Mucosa of stomach (tissue), 1 donor: Measurements from ENCODE around the gene ANKRD63.

Source experiments
- H3K27me3 ChIP-seq: one replicate; pipeline ENCODE4 v1.7.0; 2013; ENCODE audit warnings: mild to moderate bottlenecking, low read length; ENCODE audit not compliant: control insufficient read depth, insufficient read depth
- H3K36me3 ChIP-seq: one replicate; pipeline ENCODE4 v1.7.0; 2013; ENCODE audit warnings: low read length; ENCODE audit not compliant: control insufficient read depth, insufficient read depth
- H3K4me1 ChIP-seq: one replicate; pipeline ENCODE4 v1.7.0; 2013; ENCODE audit warnings: mild to moderate bottlenecking, low read length; ENCODE audit not compliant: control insufficient read depth, insufficient read depth
- H3K4me3 ChIP-seq: one replicate; pipeline ENCODE4 v1.7.0; 2013; ENCODE audit warnings: low read length
- H3K9ac ChIP-seq: one replicate; pipeline ENCODE4 v1.7.0; 2013; ENCODE audit warnings: mild to moderate bottlenecking, low read length, moderate library complexity
- H3K9me3 ChIP-seq: one replicate; pipeline ENCODE4 v1.7.0; 2013; ENCODE audit warnings: mild to moderate bottlenecking, low read length, moderate library complexity; ENCODE audit not compliant: control insufficient read depth
- donor health status: Pancreatic carcinoma.

The ANKRD63 gene

DNA sequence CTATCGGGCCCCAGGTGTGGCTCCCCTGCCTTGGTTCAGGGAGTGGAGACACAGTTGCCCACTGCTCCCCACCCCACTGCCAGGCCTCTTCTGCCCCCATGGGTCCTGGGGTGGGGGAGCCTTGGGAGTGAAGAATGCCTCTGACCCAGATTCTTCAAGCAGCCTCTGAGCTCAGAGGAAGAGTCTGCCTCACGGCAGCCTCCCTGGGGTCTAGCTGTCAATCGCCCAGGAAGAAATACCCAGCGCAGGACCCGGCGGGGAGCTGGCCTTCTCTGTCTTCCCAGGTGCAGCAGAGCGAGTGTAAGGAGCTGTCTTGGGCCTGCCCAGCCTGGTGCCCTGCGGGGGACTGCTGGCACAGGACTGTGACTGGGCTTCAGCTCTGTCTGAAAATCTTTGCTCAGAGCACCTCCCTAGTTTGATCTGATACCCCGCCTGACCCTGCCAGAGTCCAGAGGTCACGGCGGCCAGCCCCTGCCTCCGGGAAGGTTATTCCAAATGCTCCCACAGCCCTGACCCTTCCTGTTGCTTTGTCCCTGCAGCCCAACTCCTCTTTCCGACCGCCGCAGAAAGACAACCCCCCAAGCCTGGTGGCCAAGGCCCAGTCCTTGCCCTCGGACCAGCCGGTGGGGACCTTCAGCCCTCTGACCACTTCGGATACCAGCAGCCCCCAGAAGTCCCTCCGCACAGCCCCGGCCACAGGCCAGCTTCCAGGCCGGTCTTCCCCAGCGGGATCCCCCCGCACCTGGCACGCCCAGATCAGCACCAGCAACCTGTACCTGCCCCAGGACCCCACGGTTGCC, 11.0 kb downstream of the ANKRD63 start:
- Histone ChIP-seq H3K36me3 (no peaks in the 10 kb centered on the region), H3K27me3 (no peaks in the 10 kb centered on the region), H3K9me3 (no peaks in the 10 kb centered on the region), H3K4me3 (no peak overlapping the region), H3K9ac (no peak overlapping the region), H3K4me1 (peaks cover 4% of the 10 kb centered on the region)

GRCh38 chr15:40270246-40270995, 12.4 kb downstream of the ANKRD63 start:
- Histone ChIP-seq H3K9me3 (no peaks in the 10 kb centered on the region), H3K9ac (no peak overlapping the region), H3K27me3 (no peaks in the 10 kb centered on the region), H3K4me1 (peaks cover 11% of the 10 kb centered on the region), H3K36me3 (no peaks in the 10 kb centered on the region), H3K4me3 (no peak overlapping the region)

- H3K36me3 ChIP-seq: no peaks in the 10 kb centered on the region
- H3K9ac ChIP-seq: no peak overlapping the region
- H3K4me3 ChIP-seq: no peak overlapping the region
- no peaks in the 10 kb centered on the region for H3K27me3 ChIP-seq
- no peaks in the 10 kb centered on the region for H3K9me3 ChIP-seq
- peaks cover 11% of the 10 kb centered on the region for H3K4me1 ChIP-seq
These were observed 13.3 kb downstream of the ANKRD63 start for GRCh38 chr15:40269604-40270003.

DNA sequence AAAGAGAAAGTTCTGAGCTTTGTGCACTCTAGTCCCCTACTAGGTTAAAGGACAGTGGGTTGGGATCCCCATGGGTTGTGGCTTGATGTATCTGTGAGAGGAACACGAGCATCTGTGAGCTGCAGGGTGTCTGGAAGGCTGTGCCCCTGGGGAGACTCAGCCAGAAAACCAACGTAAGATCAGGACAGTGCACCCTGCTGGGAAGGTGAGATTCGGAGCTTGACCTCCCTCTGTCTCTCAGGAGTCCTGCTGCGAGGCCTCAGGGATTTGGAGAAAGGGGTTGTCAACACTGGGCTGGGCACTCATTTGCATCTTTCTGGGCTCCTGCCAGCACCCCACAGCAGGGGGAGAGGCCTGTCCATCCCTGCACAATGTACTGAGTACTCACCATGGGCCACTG, 15.2 kb downstream of the ANKRD63 start:
- no peaks in the 10 kb centered on the region for H3K27me3 ChIP-seq
- H3K9ac ChIP-seq: no peak overlapping the region
- no peaks in the 10 kb centered on the region for H3K36me3 ChIP-seq
- H3K9me3 ChIP-seq: no peaks in the 10 kb centered on the region
- H3K4me1 ChIP-seq: peaks cover 11% of the 10 kb centered on the region
- H3K4me3 ChIP-seq: no peak overlapping the region

- Histone ChIP-seq H3K9me3 (no peaks in the 10 kb centered on the region), H3K4me3 (no peak overlapping the region), H3K9ac (no peak overlapping the region), H3K36me3 (no peaks in the 10 kb centered on the region), H3K27me3 (no peaks in the 10 kb centered on the region), H3K4me1 (peaks cover 11% of the 10 kb centered on the region)
These were observed 16.0 kb downstream of the ANKRD63 start for GRCh38 chr15:40266828-40267304.

DNA sequence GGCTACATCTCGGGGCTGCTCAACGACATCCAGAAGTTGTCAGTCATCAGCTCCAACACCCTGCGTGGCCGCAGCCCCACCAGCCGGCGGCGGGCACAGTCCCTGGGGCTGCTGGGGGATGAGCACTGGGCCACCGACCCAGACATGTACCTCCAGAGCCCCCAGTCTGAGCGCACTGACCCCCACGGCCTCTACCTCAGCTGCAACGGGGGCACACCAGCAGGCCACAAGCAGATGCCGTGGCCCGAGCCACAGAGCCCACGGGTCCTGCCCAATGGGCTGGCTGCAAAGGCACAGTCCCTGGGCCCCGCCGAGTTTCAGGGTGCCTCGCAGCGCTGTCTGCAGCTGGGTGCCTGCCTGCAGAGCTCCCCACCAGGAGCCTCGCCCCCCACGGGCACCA, 17.0 kb downstream of the ANKRD63 start:
- Histone ChIP-seq H3K4me3 (no peak overlapping the region), H3K9ac (no peak overlapping the region), H3K9me3 (no peaks in the 10 kb centered on the region), H3K27me3 (no peaks in the 10 kb centered on the region), H3K36me3 (no peaks in the 10 kb centered on the region), H3K4me1 (peaks cover 11% of the 10 kb centered on the region)

GRCh38 chr15:40265355-40265754, 17.5 kb downstream of the ANKRD63 start:
- H3K36me3 ChIP-seq: no peaks in the 10 kb centered on the region

DNA sequence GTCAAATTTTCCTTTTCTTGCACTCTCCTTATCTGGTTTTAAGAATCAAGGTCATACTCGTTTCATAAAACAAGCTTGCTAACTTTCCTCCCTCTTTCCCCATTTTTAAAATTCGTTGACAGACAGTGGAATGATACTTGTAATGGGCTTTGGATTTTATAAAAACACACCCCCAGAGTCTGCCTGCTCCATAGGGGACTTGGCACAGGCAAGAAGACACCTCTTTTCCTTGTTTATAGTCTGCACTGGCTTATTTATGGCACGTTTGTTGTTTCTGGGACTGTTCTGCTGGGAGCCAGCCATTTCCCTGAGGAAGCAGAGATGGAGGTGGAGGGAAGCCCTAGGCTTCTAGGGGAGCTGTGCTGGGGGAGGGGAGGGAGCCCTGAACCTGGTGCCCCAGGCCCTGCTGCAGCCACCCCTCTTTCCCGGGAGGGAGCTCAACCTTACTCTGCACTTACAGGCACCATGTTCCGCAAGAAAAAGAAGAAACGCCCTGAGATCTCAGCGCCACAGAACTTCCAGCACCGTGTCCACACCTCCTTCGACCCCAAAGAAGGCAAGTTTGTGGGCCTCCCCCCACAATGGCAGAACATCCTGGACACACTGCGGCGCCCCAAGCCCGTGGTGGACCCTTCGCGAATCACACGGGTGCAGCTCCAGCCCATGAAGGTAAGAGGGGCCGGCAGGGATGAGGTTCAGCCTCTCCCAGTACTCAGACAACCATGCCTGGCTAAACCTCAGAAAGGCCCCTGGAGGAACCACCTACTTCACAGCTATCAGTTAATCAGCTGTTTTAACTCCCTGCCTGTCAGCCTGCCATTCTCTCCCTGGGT, 18.3 kb downstream of the ANKRD63 start:
- Histone ChIP-seq H3K27me3 (no peaks in the 10 kb centered on the region), H3K9me3 (no peaks in the 10 kb centered on the region), H3K36me3 (no peaks in the 10 kb centered on the region), H3K9ac (no peak overlapping the region), H3K4me1 (peaks cover 11% of the 10 kb centered on the region), H3K4me3 (no peak overlapping the region)

More at GRCh38 chr15:40265355-40265754, 17.5 kb downstream of the ANKRD63 start:
- no peaks in the 10 kb centered on the region for H3K9me3 ChIP-seq
- H3K4me1 ChIP-seq: peaks cover 11% of the 10 kb centered on the region
- no peak overlapping the region for H3K4me3 ChIP-seq
- H3K9ac ChIP-seq: no peak overlapping the region
- H3K27me3 ChIP-seq: no peaks in the 10 kb centered on the region

DNA sequence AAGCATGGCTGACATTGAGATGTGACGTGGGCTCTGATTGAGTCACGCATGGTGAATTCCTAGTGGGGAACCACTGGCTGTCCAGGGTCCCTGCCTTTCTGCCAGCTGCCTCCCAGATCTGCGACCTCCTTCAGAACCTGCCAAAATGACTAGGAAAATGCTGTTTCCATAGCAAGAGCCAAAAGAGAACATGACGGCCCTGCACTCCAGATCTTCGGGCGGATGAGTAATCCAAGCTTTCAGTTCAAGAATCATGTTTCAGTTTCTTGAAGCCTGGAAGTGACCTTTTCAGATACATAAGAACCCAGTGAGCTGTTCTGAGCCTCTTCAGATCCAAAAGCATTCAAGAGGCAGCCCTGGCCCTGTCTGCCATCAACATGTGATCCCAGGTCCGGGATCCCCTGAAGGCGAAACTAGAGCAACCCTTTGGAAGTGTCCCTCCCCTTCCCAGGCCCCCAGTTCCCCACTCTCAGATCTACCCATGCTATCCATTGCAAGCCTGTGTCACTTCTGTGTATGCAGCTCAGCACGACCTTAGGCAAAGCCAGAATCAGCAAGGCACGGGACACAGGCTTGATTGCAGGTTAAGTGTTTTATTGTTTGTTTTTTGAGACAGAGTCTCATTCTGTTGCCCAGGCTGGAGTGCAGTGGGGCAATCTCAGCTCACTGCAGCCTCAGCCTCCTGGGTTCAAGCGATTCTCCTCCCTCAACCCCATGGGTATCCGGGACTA, 19.7 kb downstream of the ANKRD63 start:
- H3K27me3 ChIP-seq: no peaks in the 10 kb centered on the region
- no peaks in the 10 kb centered on the region for H3K36me3 ChIP-seq
- no peaks in the 10 kb centered on the region for H3K9me3 ChIP-seq
- H3K9ac ChIP-seq: no peak overlapping the region
- H3K4me3 ChIP-seq: no peak overlapping the region
- H3K4me1 ChIP-seq: peaks cover 11% of the 10 kb centered on the region

GRCh38 chr15:40259021-40259420, 23.8 kb downstream of the ANKRD63 start:
- H3K27me3 ChIP-seq: no peaks in the 10 kb centered on the region
- no peak overlapping the region for H3K9ac ChIP-seq
- H3K9me3 ChIP-seq: no peaks in the 10 kb centered on the region
- no peaks in the 10 kb centered on the region for H3K4me1 ChIP-seq
- H3K4me3 ChIP-seq: no peak overlapping the region
- H3K36me3 ChIP-seq: no peaks in the 10 kb centered on the region

- H3K4me3 ChIP-seq: no peak overlapping the region
- H3K9ac ChIP-seq: no peak overlapping the region
- H3K36me3 ChIP-seq: no peaks in the 10 kb centered on the region
- peaks cover 4% of the 10 kb centered on the region for H3K27me3 ChIP-seq
- peaks cover 4% of the 10 kb centered on the region for H3K4me1 ChIP-seq
- no peaks in the 10 kb centered on the region for H3K9me3 ChIP-seq
These were observed 24.3 kb downstream of the ANKRD63 start for GRCh38 chr15:40258544-40258943.
